DMS153 (cell line): ENCODE data around the gene NAP1L1.

Source experiments
- DNase-seq: peaks from one replicate; lab custom pipeline; 2025; lab: John Stamatoyannopoulos, UW

Gene NAP1L1

GRCh38 chr12:76020731-76021672, 63.5 kb downstream of the NAP1L1 start:
- peak; percentile 79 for DNase-seq

DNA sequence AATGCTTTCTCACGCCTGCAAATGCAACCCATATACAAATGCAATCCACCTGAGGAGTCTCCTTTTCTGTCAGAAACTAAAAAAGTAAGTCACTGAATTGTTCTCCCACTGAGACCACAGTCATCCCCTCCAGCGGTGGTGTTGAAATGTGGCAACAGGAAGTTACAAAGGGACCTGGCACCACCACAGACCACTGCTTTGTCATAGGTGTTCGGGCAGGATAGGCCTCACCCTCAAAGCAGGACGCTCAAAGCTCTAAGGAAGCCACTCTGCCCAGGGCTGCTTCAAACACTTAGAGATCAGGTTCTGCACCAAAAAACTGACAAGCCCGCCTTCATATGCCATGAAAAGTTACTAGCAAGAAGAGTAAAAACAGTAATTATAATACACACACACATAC, 64.2 kb downstream of the NAP1L1 start:
- DNase-seq: no peak

DNA sequence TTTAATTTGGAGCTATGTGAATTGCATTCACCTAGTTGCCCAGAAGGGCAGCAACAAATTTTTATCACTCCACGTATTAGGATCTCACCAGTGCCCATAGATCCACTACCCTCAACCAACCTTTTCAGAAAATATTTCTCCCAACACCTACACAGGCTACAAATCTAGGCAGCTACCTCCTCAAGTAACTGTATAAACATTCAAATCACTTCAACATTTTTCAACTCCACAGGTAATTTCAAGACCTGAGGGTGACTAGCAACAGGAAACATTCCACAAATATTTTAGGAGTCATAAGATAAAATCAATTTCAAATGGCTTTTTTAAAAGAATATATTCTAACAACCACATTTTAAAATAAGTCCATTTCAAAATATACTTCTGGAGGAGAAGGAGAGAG, 65.8 kb downstream of the NAP1L1 start:
- DNase-seq: no peak

DNA sequence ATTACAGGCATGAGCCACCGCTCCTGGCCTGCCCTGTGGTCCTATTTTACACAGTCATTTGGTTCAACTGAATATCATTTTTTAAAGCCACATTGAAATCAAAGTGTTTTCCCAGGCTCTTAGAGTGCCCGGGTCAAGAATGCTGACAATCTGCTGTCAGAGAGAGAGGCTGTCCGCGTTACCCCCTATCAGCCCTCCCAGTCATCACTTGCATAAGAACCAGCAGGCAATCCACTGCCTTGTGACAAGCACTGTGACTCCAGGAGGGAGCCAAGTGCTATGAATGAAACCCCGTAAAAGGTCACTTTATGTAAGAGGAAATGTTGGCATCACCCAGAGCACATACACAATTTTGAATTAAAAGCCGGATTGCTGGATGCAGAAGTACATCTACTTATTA, 66.4 kb downstream of the NAP1L1 start:
- no peak for DNase-seq

GRCh38 chr12:76014007-76014406, 70.5 kb downstream of the NAP1L1 start:
- DNase-seq: no peak

GRCh38 chr12:76013603-76014002, 70.9 kb downstream of the NAP1L1 start:
- DNase-seq: no peak

DNA sequence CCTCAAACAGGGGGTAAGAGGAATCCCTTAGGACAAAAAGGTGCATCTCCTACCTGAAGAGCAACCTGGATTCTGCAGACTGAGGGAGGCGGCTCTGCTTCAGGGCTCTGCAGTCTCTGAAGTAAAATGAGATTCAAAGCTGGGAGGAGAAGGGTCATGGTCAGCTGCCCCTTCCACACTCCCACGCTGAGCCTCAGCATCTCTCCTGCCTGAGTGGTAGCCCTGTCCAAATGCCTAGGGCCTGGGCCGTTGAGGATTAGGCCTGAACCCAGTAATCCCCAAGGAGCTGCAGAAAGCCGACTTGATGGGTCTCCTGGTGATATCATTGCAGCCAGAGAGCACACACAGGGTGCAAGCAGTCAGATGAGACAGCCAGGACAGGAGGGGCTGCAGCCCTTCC, 71.8 kb downstream of the NAP1L1 start:
- no peak for DNase-seq

DNA sequence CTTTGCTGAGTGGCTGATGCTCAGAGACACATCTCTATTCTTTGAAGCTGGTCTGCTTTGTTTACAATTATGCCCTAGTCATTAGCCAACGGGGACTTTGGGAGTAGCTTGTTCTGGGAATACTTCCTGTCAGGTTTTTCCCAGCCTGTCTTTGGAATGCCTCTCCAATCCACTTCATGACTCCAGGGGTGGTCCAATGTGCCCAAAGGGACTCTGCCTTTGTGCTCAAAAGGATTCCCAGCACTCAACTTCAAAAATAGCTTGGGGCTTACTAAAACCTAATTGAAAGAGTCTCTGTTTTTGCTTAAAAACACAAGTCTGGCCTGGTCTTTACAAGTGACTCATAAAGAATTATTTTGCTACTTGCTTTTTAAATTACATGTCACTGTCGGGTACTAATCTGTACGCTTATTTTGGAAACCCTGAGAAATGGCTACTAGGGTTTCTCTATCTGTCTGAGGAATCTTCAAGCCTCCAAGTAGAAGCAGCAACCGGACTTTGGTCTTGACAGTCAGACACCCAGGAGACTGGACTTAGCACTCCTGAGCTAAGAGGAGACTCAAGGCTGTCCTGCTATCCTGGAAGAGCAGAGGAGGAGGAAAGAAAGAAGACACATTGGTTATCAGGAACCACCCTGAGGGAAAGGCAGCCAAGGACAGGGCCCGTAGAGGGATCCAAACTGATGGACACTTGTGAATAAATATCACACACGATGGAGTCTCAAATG, 73.6 kb downstream of the NAP1L1 start:
- DNase-seq: no peak

GRCh38 chr12:76008428-76008827, 76.1 kb downstream of the NAP1L1 start:
- no peak for DNase-seq

DNA sequence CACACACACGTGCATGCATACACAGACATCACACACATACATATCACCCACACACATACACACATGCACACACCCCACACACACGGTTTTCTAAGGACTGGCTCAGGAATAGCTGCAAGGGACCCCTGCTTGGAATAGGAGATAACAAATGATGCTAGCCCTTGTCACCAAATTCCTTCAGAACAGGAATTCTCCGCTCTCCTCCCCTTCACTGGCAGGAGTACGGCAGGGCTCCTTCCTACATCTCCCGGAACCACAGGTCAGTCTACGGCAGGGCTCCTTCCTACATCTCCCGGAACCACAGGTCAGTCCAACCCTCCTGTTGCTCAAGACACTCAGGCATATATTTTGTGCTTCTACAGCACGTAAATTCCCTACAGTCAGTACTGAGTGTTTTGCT, 76.8 kb downstream of the NAP1L1 start:
- no peak for DNase-seq

- no peak for DNase-seq
These were observed 78.2 kb downstream of the NAP1L1 start for GRCh38 chr12:76006028-76006925.

DNA sequence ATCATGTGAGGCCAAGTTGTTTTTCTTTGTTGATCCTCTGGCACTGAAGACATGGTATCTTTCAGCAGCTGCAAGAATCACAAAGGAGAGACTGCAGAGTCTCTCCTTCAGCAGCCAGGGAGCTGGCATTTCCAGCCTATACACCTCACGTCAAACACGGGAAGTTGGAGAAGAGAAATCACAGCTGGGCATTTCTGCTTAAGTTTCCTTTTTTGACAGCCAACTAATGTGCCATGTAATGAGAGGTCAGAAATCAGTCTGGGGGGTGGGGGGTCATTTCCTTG, 81.2 kb downstream of the NAP1L1 start:
- no peak for DNase-seq

GRCh38 chr12:76002598-76003354, 81.7 kb downstream of the NAP1L1 start:
- DNase-seq: no peak

- no peak for DNase-seq
These were observed 86.0 kb downstream of the NAP1L1 start for GRCh38 chr12:75998292-75999063.

- no peak for DNase-seq
These were observed 86.8 kb downstream of the NAP1L1 start for GRCh38 chr12:75997658-75998057.

DNA sequence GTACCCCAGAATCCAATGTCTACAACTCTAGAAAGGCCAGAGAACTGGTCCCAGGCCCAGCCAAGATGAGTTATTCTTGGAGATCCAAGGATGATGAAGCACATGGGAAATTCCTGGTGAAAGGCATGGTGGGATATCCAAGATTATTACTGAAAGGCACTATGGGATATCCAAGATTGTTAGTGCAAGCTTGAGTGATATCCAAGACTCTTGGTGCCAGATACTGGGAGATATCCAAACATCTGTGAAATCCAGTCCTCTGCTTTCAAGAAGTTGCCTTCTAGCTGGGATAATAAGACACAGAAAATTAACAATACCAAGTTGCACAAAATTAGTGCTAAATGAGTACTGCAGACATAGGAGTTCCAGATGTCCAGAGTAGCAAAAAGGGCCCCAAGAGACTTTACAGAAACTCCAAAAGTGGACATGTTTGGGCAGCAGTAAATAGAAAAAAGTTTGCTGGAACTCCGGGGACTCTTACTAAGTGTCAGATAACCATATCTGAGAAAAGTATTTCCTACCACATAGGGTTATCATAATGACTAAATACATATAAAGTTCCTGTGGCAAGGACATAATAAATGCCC, 87.5 kb downstream of the NAP1L1 start:
- DNase-seq: no peak

- DNase-seq: no peak
These were observed 88.8 kb downstream of the NAP1L1 start for GRCh38 chr12:75995691-75996090.

DNA sequence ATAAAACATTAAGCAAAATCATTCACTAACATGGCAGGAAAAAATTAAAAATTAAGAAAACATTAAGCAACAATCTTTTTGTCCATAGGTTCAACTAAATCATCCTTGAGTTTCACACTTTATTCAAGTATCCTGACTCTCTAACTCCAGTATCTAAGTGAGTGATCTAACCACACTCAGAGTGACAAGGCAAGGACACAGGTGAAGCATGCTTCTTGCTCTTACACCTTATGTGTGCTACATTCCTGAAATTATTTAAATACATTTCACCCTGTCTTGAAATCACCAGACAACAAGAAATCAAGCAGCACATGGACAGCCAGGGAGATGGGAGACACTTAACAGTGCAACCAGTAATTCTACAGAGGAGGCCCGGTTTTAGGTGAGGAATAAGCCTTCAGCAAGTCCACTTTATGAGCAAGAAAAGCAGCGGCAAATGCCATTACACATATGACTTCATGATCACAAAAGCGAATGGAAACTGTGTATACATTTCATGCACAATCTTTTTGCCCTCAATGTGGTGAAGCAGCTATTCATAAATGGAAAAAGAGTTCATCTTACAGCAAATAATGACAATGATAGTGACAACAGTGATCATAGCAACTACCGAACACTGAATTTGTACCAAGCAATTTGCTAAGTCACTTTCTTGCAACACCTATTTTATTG, 90.3 kb downstream of the NAP1L1 start:
- DNase-seq: no peak

- DNase-seq: no peak
These were observed 92.7 kb downstream of the NAP1L1 start for GRCh38 chr12:75991753-75992152.
